Measurements from ENCODE around the gene EPHA4.

The EPHA4 gene

GRCh38 chr2:221372907-221373306 lies 199.2 kb downstream of the EPHA4 start:
- no peak for DNase-seq (ENCODE audit: low read depth in 1 of 2, low spot score in 1 of 2)
- TF ChIP-seq JUND (IDR thresholded peaks at IDR 0.05; ENCODE audit: low read depth): no peak
- in situ Hi-C loops (cut with HindIII; ENCODE audit: low pct_unique_long_range_greater_than_20kb, low sequenced_read_pairs): no loop called here

GRCh38 chr2:221372159-221372884 lies 199.8 kb downstream of the EPHA4 start:
- no peak for TF ChIP-seq JUND (IDR thresholded peaks at IDR 0.05; ENCODE audit: low read depth)
- in situ Hi-C loops (cut with HindIII; ENCODE audit: low pct_unique_long_range_greater_than_20kb, low sequenced_read_pairs): no loop called here
- no peak for DNase-seq (ENCODE audit: low read depth in 1 of 2, low spot score in 1 of 2)

GRCh38 chr2:221371347-221371746 lies 200.8 kb downstream of the EPHA4 start:
- TF ChIP-seq JUND (IDR thresholded peaks at IDR 0.05; ENCODE audit: low read depth): no peak
- in situ Hi-C loops (cut with HindIII; ENCODE audit: low pct_unique_long_range_greater_than_20kb, low sequenced_read_pairs): no loop called here
- no peak for DNase-seq (ENCODE audit: low read depth in 1 of 2, low spot score in 1 of 2)

- TF ChIP-seq JUND (IDR thresholded peaks at IDR 0.05; ENCODE audit: low read depth): no peak
- in situ Hi-C loops (cut with HindIII; ENCODE audit: low pct_unique_long_range_greater_than_20kb, low sequenced_read_pairs): no loop called here
- DNase-seq (ENCODE audit: low read depth in 1 of 2, low spot score in 1 of 2): no peak
Observed at GRCh38 chr2:221370857-221371211, 201.3 kb downstream of the EPHA4 start.

GRCh38 chr2:221370076-221370856 lies 201.8 kb downstream of the EPHA4 start:
- no peak for TF ChIP-seq JUND (IDR thresholded peaks at IDR 0.05; ENCODE audit: low read depth)
- in situ Hi-C loops (cut with HindIII; ENCODE audit: low pct_unique_long_range_greater_than_20kb, low sequenced_read_pairs): no loop called here
- no peak for DNase-seq (ENCODE audit: low read depth in 1 of 2, low spot score in 1 of 2)

Measured in T47D (cell line).